Heart left ventricle (tissue), 13 donors: Measurements from ENCODE around the gene SLC22A7.

Source experiments
- POLR2A ChIP-seq, 2 donors: fragments of 450-650 bp; IDR thresholded peaks; one replicate each; pipeline ENCODE4 v1.6.1; 2017; ENCODE audit warnings: antibody characterized with exemption in 2 of 2, mild to moderate bottlenecking in 2 of 2, moderate library complexity in 2 of 2
- TF ChIP-seq, protein P1 (sequence below), 12 donors: fragments of 200-600 bp; sonication (generic) in 4 of 12; IDR thresholded peaks; one replicate each; pipeline versions ENCODE4 v1.5.0 to v1.8.0; 2018 to 2022; ENCODE audit warnings: antibody characterized with exemption in 12 of 12, mild to moderate bottlenecking in 5 of 12
- donor health status: ischemic (EF 13 %, LVEDD 7.1; RV severe dilation, severe dysfunction).
- donor health status: DM: no; HTN: yes; CAD: no.
- donor health status: DM: no; HTN: no; CAD: no.
- donor health status: ischemic (EF 25% LVEDD 6.9; RV normal size, moderate dysfunction).
- donor health status: ischemic (EF 25% LVEDD 5.7; RV mildly dilated, moderate dysfunction).
- donor health status: ischemic (EF 35%, LVEDD 5.7; RV mildly dilated, moderate dysfunction).
- donor health status: nonischemic (EF 11% LVEDD 7.7; RV severe dilation, severe dysfunction).
- donor health status: DM: yes; HTN: yes; CAD: no.
- donor health status: PGD.
- donor health status: ischemic (EF 29% LVEDD 5.4; RV normal size, mild dysfunction).
- donor health status: nonischemic (EF 23%, LVEDD 6.1; RV moderate dilation, normal function).

DNA sequence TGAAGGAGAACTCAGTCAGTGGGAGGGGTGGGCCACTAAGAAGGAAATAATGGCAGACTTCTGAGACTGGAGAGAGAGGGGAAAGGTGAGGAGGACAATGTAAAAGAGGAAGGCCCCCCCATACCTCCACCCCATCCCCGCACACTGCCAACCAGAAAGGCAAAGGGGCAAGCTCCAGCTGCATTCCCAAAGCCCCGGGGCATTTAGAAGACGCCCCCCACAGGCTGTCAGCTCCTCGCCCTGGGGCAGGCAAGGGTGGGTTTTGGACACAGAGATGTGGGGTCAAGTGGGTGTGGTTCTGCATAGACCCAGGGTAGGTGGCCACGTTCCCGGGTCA lies 20.8 kb upstream of the SLC22A7 start:
- TF ChIP-seq, protein P1, sequence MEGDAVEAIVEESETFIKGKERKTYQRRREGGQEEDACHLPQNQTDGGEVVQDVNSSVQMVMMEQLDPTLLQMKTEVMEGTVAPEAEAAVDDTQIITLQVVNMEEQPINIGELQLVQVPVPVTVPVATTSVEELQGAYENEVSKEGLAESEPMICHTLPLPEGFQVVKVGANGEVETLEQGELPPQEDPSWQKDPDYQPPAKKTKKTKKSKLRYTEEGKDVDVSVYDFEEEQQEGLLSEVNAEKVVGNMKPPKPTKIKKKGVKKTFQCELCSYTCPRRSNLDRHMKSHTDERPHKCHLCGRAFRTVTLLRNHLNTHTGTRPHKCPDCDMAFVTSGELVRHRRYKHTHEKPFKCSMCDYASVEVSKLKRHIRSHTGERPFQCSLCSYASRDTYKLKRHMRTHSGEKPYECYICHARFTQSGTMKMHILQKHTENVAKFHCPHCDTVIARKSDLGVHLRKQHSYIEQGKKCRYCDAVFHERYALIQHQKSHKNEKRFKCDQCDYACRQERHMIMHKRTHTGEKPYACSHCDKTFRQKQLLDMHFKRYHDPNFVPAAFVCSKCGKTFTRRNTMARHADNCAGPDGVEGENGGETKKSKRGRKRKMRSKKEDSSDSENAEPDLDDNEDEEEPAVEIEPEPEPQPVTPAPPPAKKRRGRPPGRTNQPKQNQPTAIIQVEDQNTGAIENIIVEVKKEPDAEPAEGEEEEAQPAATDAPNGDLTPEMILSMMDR (IDR thresholded peaks at IDR 0.05) = no peak
- no peak for TF ChIP-seq POLR2A (IDR thresholded peaks at IDR 0.05)
